HAP-1 (cell line): ENCODE results near the gene SNRPN.

Experiments used
- DNase-seq, 2 experiments: peaks; one replicate each; pipeline ENCODE4 v3.0.0-alpha.2; 2016 to 2020; ENCODE audit warnings: low spot score in 2 of 2
- H3K27me3 ChIP-seq: fragments of 250-450 bp; sonication (Bioruptor Pico); 2 replicates; pipeline ENCODE4 v1.5.1; 2020; ENCODE audit warnings: low read depth, mild to moderate bottlenecking, moderate library complexity
- H3K36me3 ChIP-seq: fragments of 250-450 bp; sonication (Bioruptor Pico); replicated peaks from 2 replicates; pipeline ENCODE4 v1.5.1; 2020; ENCODE audit warnings: mild to moderate bottlenecking
- H3K4me1 ChIP-seq: fragments of 250-450 bp; sonication (Bioruptor Pico); 2 replicates; pipeline ENCODE4 v1.5.1; 2020; ENCODE audit warnings: mild to moderate bottlenecking
- H3K4me3 ChIP-seq: fragments of 250-450 bp; sonication (Bioruptor Pico); 2 replicates; pipeline ENCODE4 v1.5.1; 2020; ENCODE audit warnings: mild to moderate bottlenecking, moderate library complexity
- H3K9me3 ChIP-seq: fragments of 250-450 bp; sonication (Bioruptor Pico); 2 replicates; pipeline ENCODE4 v1.5.1; 2020; ENCODE audit warnings: mild to moderate bottlenecking, moderate library complexity
- in situ Hi-C: fragments of 300-500 bp; cut with MboI; formaldehyde crosslinking; loops from 3 replicates; pipeline ENCODE4 v1.14.3; 2020; ENCODE audit warnings: low sequenced_read_pairs, inconsistent platforms, mixed read lengths

Gene SNRPN

GRCh38 chr15:24986653-24987052 is 31.9 kb downstream of the SNRPN start:
- H3K36me3 ChIP-seq, result no peaks in the 10 kb centered on the region
- no peak for DNase-seq
- no peaks in the 10 kb centered on the region for H3K27me3 ChIP-seq
- H3K4me3 ChIP-seq, result no peak overlapping the region
- H3K4me1 ChIP-seq, result no peaks in the 10 kb centered on the region
- in situ Hi-C loops, result no loop called here
- no peaks in the 10 kb centered on the region; the same call in 1 of the 2 replicates for H3K9me3 ChIP-seq

DNA sequence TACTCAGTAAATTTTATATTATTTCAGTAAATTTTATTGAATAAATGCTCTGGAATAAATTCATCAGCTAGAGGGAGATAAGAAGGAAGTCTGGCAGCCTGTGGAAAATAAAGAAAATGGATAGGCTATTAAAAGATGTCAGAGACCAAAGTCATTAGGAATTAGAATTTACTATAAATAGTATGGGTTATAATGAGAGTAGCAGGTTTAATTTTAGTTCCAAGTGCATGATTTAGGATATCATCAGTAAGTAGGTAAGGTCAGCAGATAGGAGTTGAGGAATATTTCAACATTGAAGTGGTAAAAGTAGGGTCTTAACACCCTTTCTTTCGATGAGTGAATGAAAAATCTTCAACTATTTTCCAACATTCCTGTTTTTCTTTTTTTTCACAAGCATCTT is 64.6 kb downstream of the SNRPN start:
- Histone ChIP-seq H3K9me3 (no peaks in the 10 kb centered on the region; the same call in 1 of the 2 replicates), H3K27me3 (no peaks in the 10 kb centered on the region), H3K4me1 (no peaks in the 10 kb centered on the region), H3K36me3 (no peaks in the 10 kb centered on the region), H3K4me3 (no peak overlapping the region)
- no peak for DNase-seq
- in situ Hi-C loops, result no loop called here

DNA sequence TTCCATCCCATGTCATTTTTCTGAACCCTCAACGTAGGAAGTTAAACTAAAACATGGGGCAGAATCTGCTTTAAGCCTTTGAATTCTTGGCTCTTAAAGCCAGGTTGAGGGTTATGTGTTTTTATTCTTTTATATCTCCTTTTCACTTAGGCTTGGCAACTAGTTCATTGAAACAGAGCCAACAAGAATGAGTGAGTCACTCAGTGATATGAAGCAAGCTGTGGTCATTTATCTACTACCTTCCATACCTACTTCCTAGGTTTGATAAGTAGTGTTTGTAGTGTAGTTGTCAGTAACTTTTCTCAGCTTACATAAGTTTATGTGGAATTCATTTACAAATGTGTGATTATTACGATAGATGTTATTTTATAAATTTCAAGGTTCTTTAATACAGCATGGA is 67.4 kb downstream of the SNRPN start:
- Histone ChIP-seq H3K4me3 (no peak overlapping the region), H3K4me1 (no peaks in the 10 kb centered on the region), H3K27me3 (no peaks in the 10 kb centered on the region), H3K36me3 (no peaks in the 10 kb centered on the region), H3K9me3 (no peaks in the 10 kb centered on the region; the same call in 1 of the 2 replicates)
- in situ Hi-C loops, result no loop called here
- no peak for DNase-seq
